Mesendoderm (in vitro differentiated cells): Measurements from ENCODE around the gene TUBAL3.

Experiments
- DNase-seq: peaks from one replicate; pipeline ENCODE4 v3.0.0; 2013
- H2AK5ac ChIP-seq: 2 replicates; pipeline ENCODE4 v1.6.1; 2013; ENCODE audit warnings: low read length, inconsistent platforms
- H2BK120ac ChIP-seq: 2 replicates; pipeline ENCODE4 v1.6.1; 2013; ENCODE audit warnings: low read depth, mild to moderate bottlenecking, low read length, moderate library complexity, mixed read lengths
- H2BK15ac ChIP-seq: replicated peaks from 2 replicates; pipeline ENCODE4 v1.6.1; 2013; ENCODE audit warnings: low read depth, mild to moderate bottlenecking, moderate library complexity
- H2BK5ac ChIP-seq: 2 replicates; pipeline ENCODE4 v1.6.1; 2013; ENCODE audit warnings: low read length, inconsistent platforms
- H3K18ac ChIP-seq: 2 replicates; pipeline ENCODE4 v1.6.1; 2013; ENCODE audit warnings: mild to moderate bottlenecking, low read length, mixed read lengths
- H3K23ac ChIP-seq: one replicate; pipeline ENCODE4 v1.6.1; 2013; ENCODE audit warnings: low read length
- H3K27ac ChIP-seq: 2 replicates; pipeline ENCODE4 v1.5.1; 2013; ENCODE audit warnings: low read depth, mild to moderate bottlenecking, inconsistent platforms, low read length, moderate library complexity
- H3K27me3 ChIP-seq: 2 replicates; pipeline ENCODE4 v1.6.1; 2013; ENCODE audit warnings: low read length, control low read depth, mild to moderate bottlenecking, inconsistent platforms; ENCODE audit not compliant: insufficient read depth, poor library complexity
- H3K36me3 ChIP-seq: 2 replicates; pipeline ENCODE4 v1.6.1; 2013; ENCODE audit warnings: low read length, inconsistent platforms; ENCODE audit not compliant: control insufficient read depth, insufficient read depth
- H3K4ac ChIP-seq: one replicate; pipeline ENCODE4 v1.6.1; 2013; ENCODE audit warnings: low read depth, mild to moderate bottlenecking, low read length, moderate library complexity
- H3K4me1 ChIP-seq: 2 replicates; pipeline ENCODE4 v1.6.1; 2013; ENCODE audit warnings: low read depth, low read length, inconsistent platforms; ENCODE audit not compliant: control insufficient read depth
- H3K4me2 ChIP-seq: 2 replicates; pipeline ENCODE4 v1.6.1; 2013; ENCODE audit warnings: low read length
- H3K4me3 ChIP-seq: 2 replicates; pipeline ENCODE4 v1.5.1; 2013; ENCODE audit warnings: mild to moderate bottlenecking, low read length
- H3K56ac ChIP-seq: one replicate; pipeline ENCODE4 v1.6.1; 2013; ENCODE audit warnings: low read length
- H3K79me1 ChIP-seq: 2 replicates; pipeline ENCODE4 v1.6.1; 2013; ENCODE audit warnings: low read length, inconsistent platforms
- H3K79me2 ChIP-seq: 2 replicates; pipeline ENCODE4 v1.6.1; 2013; ENCODE audit warnings: mild to moderate bottlenecking, low read length; ENCODE audit not compliant: control insufficient read depth, insufficient read depth
- H3K9ac ChIP-seq: 2 replicates; pipeline ENCODE4 v1.6.1; 2013; ENCODE audit warnings: low read length, inconsistent platforms
- H4K5ac ChIP-seq: one replicate; pipeline ENCODE4 v1.6.1; 2013; ENCODE audit warnings: low read length
- H4K8ac ChIP-seq: one replicate; pipeline ENCODE4 v1.6.1; 2013; ENCODE audit warnings: low read depth, mild to moderate bottlenecking, control low read depth, low read length, moderate library complexity
- WGBS: extraction: QIAGEN DNeasy Blood & Tissue Kit; methylation state at CpG from one replicate; pipeline ENCODE4 v1.1.7; 2013; ENCODE audit warnings: low lambda C conversion rate, missing lambda C conversion rate; ENCODE audit not compliant: insufficient coverage; ENCODE audit errors: extremely low coverage; 5-methylcytosine and 5-hydroxymethylcytosine counted together

TUBAL3 gene

GRCh38 chr10:5396556-5397300 lies 7.9 kb downstream of the TUBAL3 start:
- no peak overlapping the region for H3K4ac ChIP-seq
- no peak overlapping the region for H3K4me2 ChIP-seq
- no peak overlapping the region for H2AK5ac ChIP-seq
- no peak overlapping the region for H3K56ac ChIP-seq
- no peak overlapping the region for H3K23ac ChIP-seq
- no peaks in the 10 kb centered on the region for H3K27me3 ChIP-seq
- no peak overlapping the region for H2BK15ac ChIP-seq
- H3K27ac ChIP-seq, result no peak overlapping the region
- no CpG with 5 or more reads among the region's 12 CpGs for WGBS
- no peak overlapping the region for H4K5ac ChIP-seq
- H2BK5ac ChIP-seq, result no peak overlapping the region
- no peak overlapping the region for H3K18ac ChIP-seq
- no peaks in the 10 kb centered on the region for H3K36me3 ChIP-seq
- H3K4me3 ChIP-seq, result no peak overlapping the region
- no peak overlapping the region for H3K9ac ChIP-seq
- H2BK120ac ChIP-seq, result no peak overlapping the region
- no peaks in the 10 kb centered on the region for H3K4me1 ChIP-seq
- no peaks in the 10 kb centered on the region for H3K79me1 ChIP-seq
- H4K8ac ChIP-seq, result no peak overlapping the region
- DNase-seq, result no peak
- no peaks in the 10 kb centered on the region for H3K79me2 ChIP-seq

GRCh38 chr10:5395168-5395567 lies 9.5 kb downstream of the TUBAL3 start:
- Histone ChIP-seq H3K27ac (no peak overlapping the region), H2AK5ac (no peak overlapping the region), H4K5ac (no peak overlapping the region), H3K4me1 (no peaks in the 10 kb centered on the region), H3K23ac (no peak overlapping the region), H3K79me1 (no peaks in the 10 kb centered on the region), H4K8ac (no peak overlapping the region), H3K9ac (no peak overlapping the region), H2BK5ac (no peak overlapping the region), H3K4me2 (no peak overlapping the region), H3K4me3 (no peak overlapping the region), H3K56ac (no peak overlapping the region), H2BK120ac (no peak overlapping the region), H3K27me3 (no peaks in the 10 kb centered on the region), H3K79me2 (no peaks in the 10 kb centered on the region), H3K4ac (no peak overlapping the region), H3K36me3 (no peaks in the 10 kb centered on the region), H2BK15ac (no peak overlapping the region), H3K18ac (no peak overlapping the region)
- no peak for DNase-seq
- WGBS, result no CpG with 5 or more reads among the region's 18 CpGs

- H3K56ac ChIP-seq, result no peak overlapping the region
- H2BK15ac ChIP-seq, result no peak overlapping the region
- no peak overlapping the region for H3K9ac ChIP-seq
- no peak for DNase-seq
- H3K4me2 ChIP-seq, result no peak overlapping the region
- no peaks in the 10 kb centered on the region for H3K27me3 ChIP-seq
- no peaks in the 10 kb centered on the region for H3K79me1 ChIP-seq
- no peaks in the 10 kb centered on the region for H3K79me2 ChIP-seq
- no peak overlapping the region for H3K18ac ChIP-seq
- no peak overlapping the region for H2BK120ac ChIP-seq
- H3K4ac ChIP-seq, result no peak overlapping the region
- H3K27ac ChIP-seq, result no peak overlapping the region
- no peaks in the 10 kb centered on the region for H3K4me1 ChIP-seq
- H3K23ac ChIP-seq, result no peak overlapping the region
- no peak overlapping the region for H2BK5ac ChIP-seq
- no peak overlapping the region for H3K4me3 ChIP-seq
- H4K8ac ChIP-seq, result no peak overlapping the region
- no peak overlapping the region for H2AK5ac ChIP-seq
- no peaks in the 10 kb centered on the region for H3K36me3 ChIP-seq
- H4K5ac ChIP-seq, result no peak overlapping the region
- WGBS, result no CpG with 5 or more reads among the region's 14 CpGs
These were observed 11.1 kb downstream of the TUBAL3 start for GRCh38 chr10:5393529-5393928.

- no peaks in the 10 kb centered on the region for H3K27me3 ChIP-seq
- H2BK5ac ChIP-seq, result no peak overlapping the region
- H3K36me3 ChIP-seq, result no peaks in the 10 kb centered on the region
- H3K56ac ChIP-seq, result no peak overlapping the region
- H2AK5ac ChIP-seq, result no peak overlapping the region
- H3K79me1 ChIP-seq, result no peaks in the 10 kb centered on the region
- DNase-seq, result no peak
- no peak overlapping the region for H3K4ac ChIP-seq
- no peak overlapping the region for H3K18ac ChIP-seq
- H3K4me1 ChIP-seq, result no peaks in the 10 kb centered on the region
- no peak overlapping the region for H2BK15ac ChIP-seq
- H4K8ac ChIP-seq, result no peak overlapping the region
- H3K23ac ChIP-seq, result no peak overlapping the region
- H3K4me2 ChIP-seq, result no peak overlapping the region
- H3K9ac ChIP-seq, result no peak overlapping the region
- no CpG with 5 or more reads among the region's 3 CpGs for WGBS
- no peak overlapping the region for H4K5ac ChIP-seq
- H2BK120ac ChIP-seq, result no peak overlapping the region
- H3K27ac ChIP-seq, result no peak overlapping the region
- H3K79me2 ChIP-seq, result no peaks in the 10 kb centered on the region
- H3K4me3 ChIP-seq, result no peak overlapping the region
These were observed 12.8 kb downstream of the TUBAL3 start for GRCh38 chr10:5391790-5392189.

GRCh38 chr10:5390607-5391205 lies 13.9 kb downstream of the TUBAL3 start:
- no peaks in the 10 kb centered on the region for H3K79me2 ChIP-seq
- DNase-seq, result no peak
- no peak overlapping the region for H3K4ac ChIP-seq
- H3K4me2 ChIP-seq, result no peak overlapping the region
- H3K9ac ChIP-seq, result no peak overlapping the region
- no peak overlapping the region for H3K23ac ChIP-seq
- H2BK120ac ChIP-seq, result no peak overlapping the region
- no peaks in the 10 kb centered on the region for H3K4me1 ChIP-seq
- no peak overlapping the region for H2AK5ac ChIP-seq
- H3K18ac ChIP-seq, result no peak overlapping the region
- no peak overlapping the region for H3K27ac ChIP-seq
- no peaks in the 10 kb centered on the region for H3K79me1 ChIP-seq
- H2BK15ac ChIP-seq, result no peak overlapping the region
- no peak overlapping the region for H2BK5ac ChIP-seq
- H4K5ac ChIP-seq, result no peak overlapping the region
- no CpG with 5 or more reads among the region's 1 CpG for WGBS
- no peaks in the 10 kb centered on the region for H3K27me3 ChIP-seq
- no peak overlapping the region for H3K4me3 ChIP-seq
- no peak overlapping the region for H3K56ac ChIP-seq
- no peaks in the 10 kb centered on the region for H3K36me3 ChIP-seq
- no peak overlapping the region for H4K8ac ChIP-seq

- no peaks in the 10 kb centered on the region for H3K36me3 ChIP-seq
- no peak overlapping the region for H3K4me2 ChIP-seq
- H3K9ac ChIP-seq, result no peak overlapping the region
- no peak overlapping the region for H4K8ac ChIP-seq
- H2BK15ac ChIP-seq, result no peak overlapping the region
- H3K79me2 ChIP-seq, result no peaks in the 10 kb centered on the region
- no peak overlapping the region for H3K4me3 ChIP-seq
- H2BK5ac ChIP-seq, result no peak overlapping the region
- H2BK120ac ChIP-seq, result no peak overlapping the region
- no peak overlapping the region for H2AK5ac ChIP-seq
- DNase-seq, result no peak
- no peak overlapping the region for H3K56ac ChIP-seq
- WGBS, result no CpG with 5 or more reads among the region's 5 CpGs
- H3K18ac ChIP-seq, result no peak overlapping the region
- H3K4me1 ChIP-seq, result no peaks in the 10 kb centered on the region
- H3K79me1 ChIP-seq, result no peaks in the 10 kb centered on the region
- no peak overlapping the region for H3K23ac ChIP-seq
- no peak overlapping the region for H3K4ac ChIP-seq
- H4K5ac ChIP-seq, result no peak overlapping the region
- no peaks in the 10 kb centered on the region for H3K27me3 ChIP-seq
- H3K27ac ChIP-seq, result no peak overlapping the region
These were observed 17.5 kb downstream of the TUBAL3 start for GRCh38 chr10:5387169-5387568.
